Natural killer cell treated with Interleukin-12 subunit alpha and Interleukin-12 subunit beta and Interleukin-15 and Interleukin-18, amount 100 ng/mL, for 72 hours (primary cell): ENCODE measurements around the gene PLEKHA7. TPM values are rescaled to one million over a fixed set of nuclear protein-coding genes. Genes with fewer than 3 reads are reported as not detected.

Experiments used
- ATAC-seq, 2 donors: fragments of 150-1000 bp; cut with Tn5 transposase in 1 of 2; sonication (Bioruptor Pico), chemical (Tn5 transposase) in 1 of 2; 2 replicates each; pipeline ENCODE4 v1.10.0; 2021
- DNase-seq: peaks from one replicate; pipeline ENCODE4 v3.0.0; 2022; ENCODE audit warnings: low spot score
- H3K27ac Mint-ChIP-seq, 2 donors: 1 replicate in 1 of 2; 2 replicates in 1 of 2; pipeline ENCODE4 v1.8.0; 2022; ENCODE audit warnings: mixed read lengths in 2 of 2, mild to moderate bottlenecking in 1 of 2, moderate library complexity in 1 of 2
- H3K27me3 Mint-ChIP-seq, 2 donors: 1 replicate in 1 of 2; 2 replicates in 1 of 2; pipeline ENCODE4 v1.8.0; 2022; ENCODE audit warnings: mixed read lengths in 2 of 2
- H3K36me3 Mint-ChIP-seq: one replicate; pipeline ENCODE4 v1.8.0; 2022; ENCODE audit warnings: mixed read lengths
- H3K4me1 Mint-ChIP-seq, 2 donors: 1 replicate in 1 of 2; 2 replicates in 1 of 2; pipeline ENCODE4 v1.8.0; 2022; ENCODE audit warnings: low read depth in 2 of 2, mixed read lengths in 2 of 2, mild to moderate bottlenecking in 1 of 2
- H3K4me3 Mint-ChIP-seq: one replicate; pipeline ENCODE4 v1.8.0; 2022; ENCODE audit warnings: mixed read lengths
- H3K9me3 Mint-ChIP-seq: 2 replicates; pipeline ENCODE4 v1.8.0; 2022; ENCODE audit warnings: mixed read lengths
- total RNA-seq, 2 donors: library from RNA; stranded (reverse); gene quantifications; one replicate each; pipeline ENCODE4 v1.2.3, GENCODE V29; 2022

The PLEKHA7 gene
- total RNA-seq, 2 donors from 2014 or later: 0.10 to 0.84 TPM

GRCh38 chr11:16770016-16770415 lies 244.2 kb downstream of the PLEKHA7 start:
- no peak overlapping the region for H3K4me3 Mint-ChIP-seq
- no peak for ATAC-seq
- H3K9me3 Mint-ChIP-seq: no peaks in the 10 kb centered on the region
- H3K27ac Mint-ChIP-seq: no peak overlapping the region
- no peaks in the 10 kb centered on the region for H3K4me1 Mint-ChIP-seq
- H3K36me3 Mint-ChIP-seq: no peaks in the 10 kb centered on the region
- H3K27me3 Mint-ChIP-seq: peaks cover 0 to 4% of the 10 kb centered on the region in 2 donors
- DNase-seq: no peak

DNA sequence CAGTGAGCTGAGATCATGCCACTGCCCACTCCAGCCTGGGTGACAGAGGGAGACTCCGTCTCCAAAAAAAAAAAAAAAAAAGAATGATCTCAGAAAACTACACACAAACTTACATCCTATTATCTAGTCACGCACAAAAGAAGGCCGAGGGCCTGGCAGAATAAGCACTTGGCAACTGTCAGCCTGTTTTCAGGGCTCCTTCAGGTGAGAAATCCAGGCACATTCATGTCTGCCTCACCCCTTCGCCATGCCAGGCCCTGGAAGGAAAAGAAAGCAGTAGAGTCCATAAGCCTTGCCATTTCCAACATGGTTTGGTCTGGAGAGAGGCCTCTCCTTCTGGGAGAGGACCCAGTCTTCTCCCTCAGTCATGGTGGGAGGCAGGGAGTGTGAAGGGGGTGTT lies 244.8 kb downstream of the PLEKHA7 start:
- no peaks in the 10 kb centered on the region for H3K4me1 Mint-ChIP-seq
- no peaks in the 10 kb centered on the region for H3K9me3 Mint-ChIP-seq
- peaks cover under 1 to 4% of the 10 kb centered on the region in 2 donors for H3K27me3 Mint-ChIP-seq
- no peak overlapping the region for H3K4me3 Mint-ChIP-seq
- no peaks in the 10 kb centered on the region for H3K36me3 Mint-ChIP-seq
- DNase-seq (no peak), ATAC-seq (no peak)
- no peak overlapping the region for H3K27ac Mint-ChIP-seq

DNA sequence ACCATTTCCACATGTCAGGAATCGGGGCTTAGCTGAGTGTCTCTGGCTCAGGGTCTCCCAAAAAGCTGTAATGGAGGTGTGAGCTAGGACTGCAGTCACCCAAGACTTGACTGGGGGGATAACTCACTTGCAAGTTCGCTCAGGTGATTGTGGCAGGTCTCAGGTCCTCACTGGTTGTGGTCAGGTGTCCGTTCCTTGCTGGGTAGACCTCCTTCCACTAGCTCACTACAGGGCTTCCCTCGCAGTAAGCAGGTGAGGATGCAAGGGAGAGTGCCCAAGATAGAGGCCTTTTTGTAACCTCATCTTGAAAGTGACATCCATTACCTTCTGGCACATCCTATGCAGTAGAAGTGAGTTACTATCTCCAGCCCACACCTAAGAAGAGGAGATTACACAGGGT lies 246.3 kb downstream of the PLEKHA7 start:
- no peak for DNase-seq
- Mint-ChIP-seq H3K27ac (no peak overlapping the region), H3K27me3 (peaks cover 5 to 7% of the 10 kb centered on the region in 2 donors), H3K4me3 (no peak overlapping the region), H3K9me3 (no peaks in the 10 kb centered on the region), H3K36me3 (no peaks in the 10 kb centered on the region), H3K4me1 (no peaks in the 10 kb centered on the region)
- ATAC-seq: no peak

GRCh38 chr11:16767137-16767536 lies 247.1 kb downstream of the PLEKHA7 start:
- ATAC-seq (no peak), DNase-seq (no peak)
- no peak overlapping the region for H3K4me3 Mint-ChIP-seq
- no peaks in the 10 kb centered on the region for H3K9me3 Mint-ChIP-seq
- H3K4me1 Mint-ChIP-seq: no peaks in the 10 kb centered on the region
- H3K27me3 Mint-ChIP-seq: peaks cover 5 to 7% of the 10 kb centered on the region in 2 donors
- no peak overlapping the region for H3K27ac Mint-ChIP-seq
- no peaks in the 10 kb centered on the region for H3K36me3 Mint-ChIP-seq

- Mint-ChIP-seq H3K4me3 (no peak overlapping the region), H3K9me3 (no peaks in the 10 kb centered on the region), H3K4me1 (peaks cover 2 to 4% of the 10 kb centered on the region in 2 donors), H3K27me3 (peaks cover 5 to 7% of the 10 kb centered on the region in 2 donors), H3K36me3 (no peaks in the 10 kb centered on the region), H3K27ac (no peak overlapping the region)
- ATAC-seq (no peak), DNase-seq (no peak)
These were observed 249.3 kb downstream of the PLEKHA7 start for GRCh38 chr11:16764888-16765287.

DNA sequence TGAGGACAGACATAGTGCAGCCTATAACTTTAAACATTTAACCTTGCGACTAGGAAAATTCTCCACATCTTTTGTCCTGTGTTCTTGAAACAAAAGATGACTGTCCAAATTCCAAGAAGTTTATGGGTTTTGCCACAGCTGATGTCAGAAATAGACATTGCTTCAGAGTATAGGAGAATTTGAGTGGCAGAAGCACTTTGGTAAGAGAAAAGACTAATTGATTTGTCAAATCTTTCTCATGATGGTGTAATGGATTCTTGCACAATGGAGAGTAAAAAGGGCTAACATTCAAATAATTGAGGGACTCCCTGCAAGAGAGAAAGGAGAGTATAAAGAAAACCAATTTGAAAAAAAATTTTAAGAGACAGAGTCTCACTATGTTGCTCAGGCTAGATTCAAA lies 250.5 kb downstream of the PLEKHA7 start:
- ATAC-seq (no peak), DNase-seq (no peak)
- H3K27ac Mint-ChIP-seq: no peak overlapping the region
- H3K4me1 Mint-ChIP-seq: peaks cover 6 to 13% of the 10 kb centered on the region in 2 donors
- no peaks in the 10 kb centered on the region for H3K9me3 Mint-ChIP-seq
- H3K4me3 Mint-ChIP-seq: no peak overlapping the region
- no peaks in the 10 kb centered on the region for H3K36me3 Mint-ChIP-seq
- peaks cover 5 to 7% of the 10 kb centered on the region in 2 donors for H3K27me3 Mint-ChIP-seq

DNA sequence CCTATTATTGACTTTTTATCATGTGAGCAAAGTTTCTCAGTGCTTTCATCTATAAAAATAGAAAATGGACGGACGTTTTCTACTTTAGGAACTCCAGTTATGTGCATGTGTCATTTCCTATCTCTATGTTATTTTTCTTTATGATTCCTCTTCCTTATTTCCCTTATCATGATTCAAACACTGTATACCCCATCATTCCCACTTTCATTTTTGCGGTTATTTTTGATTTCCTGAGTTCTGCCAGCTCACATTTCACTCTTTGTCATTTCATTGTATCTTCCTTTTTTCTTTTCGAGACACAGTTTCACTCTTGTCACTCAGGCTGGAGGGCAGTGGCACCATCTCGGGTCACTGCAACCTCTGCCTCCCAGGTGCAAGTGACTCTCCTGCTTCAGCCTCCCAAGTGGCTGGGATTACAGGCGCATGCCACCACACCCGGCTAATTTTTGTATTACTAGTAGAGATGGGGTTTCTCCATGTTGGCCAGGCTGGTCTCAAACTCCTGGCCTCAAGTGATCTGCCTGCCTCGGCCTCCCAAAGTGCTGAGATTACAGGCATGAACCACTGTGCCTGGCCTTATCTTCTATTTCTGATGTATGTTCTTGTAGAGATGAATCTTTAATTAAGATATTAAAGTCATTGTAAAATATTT lies 254.2 kb downstream of the PLEKHA7 start:
- no peak overlapping the region for H3K4me3 Mint-ChIP-seq
- DNase-seq: no peak
- peaks cover 6 to 13% of the 10 kb centered on the region in 2 donors for H3K4me1 Mint-ChIP-seq
- no peaks in the 10 kb centered on the region for H3K9me3 Mint-ChIP-seq
- ATAC-seq: no peak
- peaks cover 9% of the 10 kb centered on the region for H3K36me3 Mint-ChIP-seq
- H3K27me3 Mint-ChIP-seq: peaks cover 2 to 7% of the 10 kb centered on the region in 2 donors
- H3K27ac Mint-ChIP-seq: peak overlapping the region; percentile 7 to 25

GRCh38 chr11:16758382-16759024 lies 255.7 kb downstream of the PLEKHA7 start:
- Mint-ChIP-seq H3K27ac (no peak overlapping the region), H3K36me3 (peaks cover 14% of the 10 kb centered on the region), H3K9me3 (no peaks in the 10 kb centered on the region), H3K4me3 (no peak overlapping the region), H3K4me1 (peaks cover 6 to 13% of the 10 kb centered on the region in 2 donors), H3K27me3 (no peaks in the 10 kb centered on the region)
- DNase-seq: no peak
- peak in 1 of 2 donors; percentile 27 for ATAC-seq

- H3K4me1 Mint-ChIP-seq: peaks cover 15 to 26% of the 10 kb centered on the region in 2 donors
- H3K27me3 Mint-ChIP-seq: no peaks in the 10 kb centered on the region
- H3K4me3 Mint-ChIP-seq: no peak overlapping the region
- peaks cover 34% of the 10 kb centered on the region for H3K36me3 Mint-ChIP-seq
- DNase-seq (no peak), ATAC-seq (no peak)
- no peaks in the 10 kb centered on the region for H3K9me3 Mint-ChIP-seq
- peak overlapping the region in 1 of 2 donors; percentile 24 for H3K27ac Mint-ChIP-seq
These were observed 263.8 kb downstream of the PLEKHA7 start for GRCh38 chr11:16750417-16750816.

- peak overlapping the region in 1 of 2 donors; percentile 24 for H3K27ac Mint-ChIP-seq
- no peaks in the 10 kb centered on the region for H3K9me3 Mint-ChIP-seq
- H3K36me3 Mint-ChIP-seq: peaks cover 35% of the 10 kb centered on the region
- ATAC-seq (peak in 1 of 2 donors; percentile 80), DNase-seq (no peak)
- no peaks in the 10 kb centered on the region for H3K27me3 Mint-ChIP-seq
- peaks cover 23 to 26% of the 10 kb centered on the region in 2 donors for H3K4me1 Mint-ChIP-seq
- no peak overlapping the region for H3K4me3 Mint-ChIP-seq
These were observed 264.5 kb downstream of the PLEKHA7 start for GRCh38 chr11:16749666-16750065.

DNA sequence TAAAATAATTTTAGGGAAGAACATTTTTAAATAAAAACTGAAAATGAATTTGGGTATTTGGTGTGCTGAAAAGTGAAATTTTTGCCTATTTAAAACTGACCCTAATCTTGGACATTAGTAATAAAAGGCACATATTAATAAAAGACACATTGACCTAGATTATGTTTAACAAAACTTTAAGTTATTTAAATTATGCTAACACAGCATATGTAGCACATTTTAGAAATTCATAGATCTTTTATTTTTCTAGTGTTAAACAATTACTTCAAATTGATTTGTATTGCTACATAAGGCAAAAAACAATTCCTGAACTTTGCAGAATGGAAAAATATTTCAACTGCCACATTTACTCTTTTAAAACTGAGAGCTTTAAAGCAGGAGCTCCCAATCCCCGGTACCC lies 265.1 kb downstream of the PLEKHA7 start:
- H3K4me3 Mint-ChIP-seq: no peak overlapping the region

GRCh38 chr11:16745950-16746605 lies 268.1 kb downstream of the PLEKHA7 start:
- DNase-seq (no peak), ATAC-seq (no peak)
- Mint-ChIP-seq H3K36me3 (peaks cover 26% of the 10 kb centered on the region), H3K9me3 (no peaks in the 10 kb centered on the region), H3K4me3 (no peak overlapping the region), H3K27me3 (no peaks in the 10 kb centered on the region), H3K27ac (no peak overlapping the region), H3K4me1 (peaks cover 37 to 44% of the 10 kb centered on the region in 2 donors)

More for the DNA sequence above, 265.1 kb downstream of the PLEKHA7 start:
- Mint-ChIP-seq H3K9me3 (no peaks in the 10 kb centered on the region), H3K36me3 (peaks cover 33% of the 10 kb centered on the region), H3K27me3 (no peaks in the 10 kb centered on the region), H3K27ac (no peak overlapping the region), H3K4me1 (peaks cover 28 to 32% of the 10 kb centered on the region in 2 donors)
- no peak for DNase-seq
- no peak for ATAC-seq

DNA sequence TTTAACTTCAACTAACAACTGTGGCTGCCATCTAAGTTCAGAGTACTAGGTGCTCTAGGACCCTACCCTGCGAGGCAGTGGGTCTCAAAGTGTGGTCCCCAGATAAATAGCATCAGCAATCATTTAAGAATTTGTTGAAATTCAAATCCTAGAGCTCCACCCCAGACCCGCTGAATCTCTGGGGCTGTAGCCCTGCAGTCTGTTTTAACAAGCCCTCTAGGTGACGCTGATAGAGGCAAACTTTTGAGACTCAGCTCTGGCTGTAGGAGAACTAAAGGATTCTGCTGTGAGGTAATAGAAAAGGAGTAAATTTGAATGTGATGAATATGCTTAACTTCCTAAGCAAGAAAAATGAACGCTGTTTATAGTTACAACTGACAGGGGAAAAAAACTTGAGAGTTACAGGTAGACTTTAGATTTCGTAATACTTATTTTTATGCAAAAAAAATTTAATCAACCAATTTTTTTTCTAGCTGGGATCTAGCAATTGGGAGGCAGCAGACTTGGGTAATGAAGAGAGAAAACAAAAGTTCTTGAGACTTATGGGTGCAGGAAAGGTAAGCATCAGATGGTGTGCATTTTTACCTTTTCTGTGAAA lies 270.0 kb downstream of the PLEKHA7 start:
- no peak for DNase-seq
- no peaks in the 10 kb centered on the region for H3K27me3 Mint-ChIP-seq
- H3K27ac Mint-ChIP-seq: peak overlapping the region in 1 of 2 donors; percentile 43
- no peaks in the 10 kb centered on the region for H3K9me3 Mint-ChIP-seq
- peaks cover 23% of the 10 kb centered on the region for H3K36me3 Mint-ChIP-seq
- peaks cover 27 to 37% of the 10 kb centered on the region in 2 donors for H3K4me1 Mint-ChIP-seq
- no peak overlapping the region for H3K4me3 Mint-ChIP-seq
- ATAC-seq: no peak

- no peak for DNase-seq
- Mint-ChIP-seq H3K4me3 (no peak overlapping the region), H3K4me1 (peaks cover 27 to 37% of the 10 kb centered on the region in 2 donors), H3K27ac (no peak overlapping the region), H3K27me3 (no peaks in the 10 kb centered on the region), H3K36me3 (peaks cover 23% of the 10 kb centered on the region), H3K9me3 (no peaks in the 10 kb centered on the region)
- no peak for ATAC-seq
These were observed 270.7 kb downstream of the PLEKHA7 start for GRCh38 chr11:16743478-16743877.
